UCSD-AML1 (cell line): Measurements from ENCODE around the gene ROCK2.

Source experiments
- DNase-seq: peaks from one replicate; lab custom pipeline; 2025; ENCODE audit not compliant: unreplicated experiment; lab: John Stamatoyannopoulos, UW

ROCK2 gene

DNA sequence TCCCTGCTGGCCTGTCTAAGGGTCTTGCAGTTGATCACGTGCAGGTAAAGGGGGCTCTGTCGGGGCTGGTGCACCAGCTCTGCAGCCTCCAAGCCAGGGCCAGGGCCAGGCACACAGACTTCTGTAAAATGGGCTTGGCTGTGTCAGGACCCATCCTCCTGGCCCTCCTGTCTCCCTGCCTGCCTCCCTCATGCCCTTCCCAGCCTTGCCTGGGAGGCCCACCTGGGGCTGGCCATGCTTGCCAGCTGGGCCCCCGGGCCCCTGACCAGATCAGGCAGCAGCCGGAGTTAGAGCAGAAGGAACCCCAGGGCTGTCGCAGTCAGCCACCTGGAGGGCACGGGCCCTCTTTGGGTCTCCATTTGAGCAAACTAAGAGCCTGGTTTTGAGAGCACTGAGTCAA lies 187.1 kb downstream of the ROCK2 start:
- DNase-seq, result no peak

GRCh38 chr2:11156396-11157075 lies 187.9 kb downstream of the ROCK2 start:
- no peak for DNase-seq

DNA sequence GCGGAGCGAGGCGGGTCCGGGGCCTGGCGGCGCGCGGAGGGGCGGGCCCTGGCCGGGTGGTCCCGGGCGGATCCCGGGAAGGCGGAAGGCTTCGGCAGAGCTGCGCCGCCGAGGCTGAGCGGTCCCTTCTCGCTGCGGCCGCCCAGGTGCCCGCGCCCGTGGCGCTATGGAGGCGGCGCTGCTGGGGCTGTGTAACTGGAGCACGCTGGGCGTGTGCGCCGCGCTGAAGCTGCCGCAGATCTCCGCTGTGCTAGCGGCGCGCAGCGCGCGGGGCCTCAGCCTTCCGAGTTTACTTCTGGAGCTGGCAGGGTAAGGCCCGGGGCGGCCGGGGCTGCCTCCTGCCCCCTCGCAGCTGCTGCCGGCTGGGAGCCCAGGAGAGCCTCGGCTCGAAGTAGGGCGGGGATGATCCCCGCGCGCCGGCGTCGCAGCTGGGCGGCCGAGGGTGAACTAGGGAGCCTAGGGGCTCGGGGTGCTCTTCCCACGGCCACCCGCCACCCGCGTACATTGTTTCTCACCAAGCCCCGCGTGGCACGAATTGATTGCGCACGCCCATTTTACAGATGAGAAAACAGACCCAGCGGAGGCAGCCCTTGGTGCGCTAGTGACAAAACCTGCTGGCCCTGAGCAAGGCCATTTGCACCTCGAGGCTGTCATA lies 188.9 kb downstream of the ROCK2 start, which contains the start of gene SLC66A3:
Gene SLC66A3 (plus strand): TSS at position 87 of the 655 bp plus-strand sequence. CDS start 80 bp downstream, at position 167.
- DNase-seq, result peak; percentile 94

GRCh38 chr2:11154923-11155380 lies 189.5 kb downstream of the ROCK2 start:
- peak; percentile 97 for DNase-seq

DNA sequence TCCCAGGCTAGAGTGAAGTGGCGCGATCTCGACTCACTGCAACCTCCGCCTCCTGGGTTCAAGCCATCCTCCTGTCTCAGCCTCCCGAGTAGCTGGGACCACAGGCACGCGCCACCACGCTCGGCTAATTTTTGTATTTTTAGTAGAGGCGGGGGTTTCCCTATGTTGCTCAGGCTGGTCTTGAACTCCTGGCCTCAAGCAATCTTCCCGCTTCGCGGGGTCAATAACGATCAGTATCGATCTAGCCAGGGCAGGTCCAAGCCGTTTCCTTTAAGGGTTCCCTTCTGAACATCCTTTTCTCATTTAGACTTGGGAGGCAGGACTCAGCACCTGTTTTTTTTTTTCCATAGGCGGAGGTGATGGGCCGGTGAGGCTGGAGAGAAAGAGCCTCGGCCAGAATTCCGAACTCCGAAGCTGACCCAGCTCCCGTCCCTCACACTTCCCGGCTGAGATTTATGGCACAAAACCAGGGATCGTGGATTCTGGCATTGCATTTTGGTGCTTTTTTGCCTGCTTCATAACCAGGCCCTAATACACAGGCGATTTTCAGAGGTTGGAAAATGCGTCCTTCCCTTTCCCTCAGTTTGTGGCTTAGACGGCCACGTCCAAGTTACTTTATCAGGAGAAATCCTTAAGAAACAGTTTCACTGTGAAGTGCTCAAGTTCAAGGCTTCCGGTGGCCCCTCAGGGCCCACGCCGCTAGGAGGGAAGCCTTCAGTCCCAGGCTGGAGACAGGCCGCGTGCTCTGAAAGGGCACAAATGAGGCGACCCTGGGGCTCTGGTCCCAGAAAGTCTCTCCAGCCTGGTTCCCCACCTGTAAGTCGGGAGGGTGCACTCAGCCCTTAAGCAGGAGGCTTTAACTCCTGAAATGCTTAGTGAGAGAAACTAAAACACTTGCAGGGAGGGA lies 190.2 kb downstream of the ROCK2 start:
- DNase-seq, result no peak

DNA sequence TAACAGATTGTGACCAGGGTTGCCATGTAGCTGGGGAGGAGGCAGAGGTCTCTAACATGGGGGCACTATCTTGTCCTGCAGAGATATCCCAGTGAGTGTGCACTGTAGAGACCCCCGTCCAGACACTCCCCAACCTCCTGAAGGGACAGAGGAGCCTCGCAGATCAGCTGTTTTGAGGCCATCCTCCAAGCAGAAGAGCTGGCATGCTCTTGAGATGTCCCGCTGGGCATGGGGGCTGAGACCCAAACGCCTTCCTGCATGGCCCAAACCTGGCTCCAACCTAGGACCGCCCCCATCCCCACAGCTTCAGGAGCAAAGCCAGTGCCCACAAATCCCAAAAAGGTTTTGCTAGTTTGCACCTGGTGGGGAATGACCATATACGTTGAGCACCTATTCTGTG lies 191.8 kb downstream of the ROCK2 start:
- DNase-seq, result no peak

DNA sequence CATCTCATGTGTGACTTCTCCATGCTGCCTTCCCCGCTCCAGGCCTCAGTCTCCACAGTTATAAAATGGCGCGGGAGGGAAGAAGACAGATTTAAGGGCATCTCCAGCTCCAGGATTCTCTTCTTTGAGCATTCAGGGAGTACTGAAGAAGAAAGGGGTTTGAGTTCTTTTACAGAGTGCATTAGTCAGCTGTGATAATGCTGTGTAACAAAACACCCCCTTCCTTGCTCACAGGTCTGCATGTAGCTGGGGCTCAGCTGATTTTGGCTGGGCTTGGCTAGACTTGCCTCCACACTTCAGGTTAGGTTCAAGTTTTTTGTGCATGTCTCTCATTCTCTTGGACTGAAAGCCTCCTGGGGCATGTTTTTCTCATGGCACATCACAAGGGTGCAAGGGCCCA lies 197.2 kb downstream of the ROCK2 start:
- DNase-seq, result no peak

DNA sequence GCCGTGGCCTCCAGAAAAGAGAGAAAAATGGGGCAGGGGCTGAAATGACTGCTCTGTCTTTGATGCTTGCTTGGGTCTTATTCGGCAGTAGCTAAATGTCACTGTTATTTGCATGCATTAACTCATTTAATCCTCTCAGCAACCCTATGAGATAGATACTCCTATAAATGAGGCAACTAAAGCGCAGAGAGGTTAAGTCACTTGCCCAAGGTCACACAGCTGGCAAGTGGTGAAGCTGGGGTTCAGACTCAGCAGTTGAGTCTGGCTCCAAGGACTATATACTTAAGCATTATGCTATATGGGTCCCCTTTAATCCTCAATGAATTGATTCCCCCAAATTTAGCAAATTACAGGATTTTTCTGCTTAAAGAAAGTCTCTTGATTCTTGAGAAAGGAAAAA lies 198.4 kb downstream of the ROCK2 start:
- no peak for DNase-seq

DNA sequence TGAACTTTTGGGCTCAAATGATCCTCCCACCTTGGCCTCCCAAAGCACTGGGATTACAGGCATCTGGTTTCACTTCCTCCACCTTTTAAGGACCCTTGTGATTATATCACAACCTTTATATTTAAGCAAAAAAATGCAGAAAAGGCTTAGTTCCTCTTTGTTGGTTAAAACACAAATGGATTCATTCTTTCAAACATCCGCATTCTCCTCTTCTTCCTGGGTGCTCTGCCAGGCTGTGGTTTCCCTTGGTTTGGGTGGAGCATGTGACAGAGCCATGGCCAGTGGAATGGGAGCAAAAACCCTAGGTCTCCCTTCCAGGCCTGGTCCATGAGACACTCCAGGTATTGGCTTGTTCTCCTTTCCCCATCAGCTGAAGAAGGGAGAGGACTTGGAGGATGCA lies 199.1 kb downstream of the ROCK2 start:
- DNase-seq, result no peak

DNA sequence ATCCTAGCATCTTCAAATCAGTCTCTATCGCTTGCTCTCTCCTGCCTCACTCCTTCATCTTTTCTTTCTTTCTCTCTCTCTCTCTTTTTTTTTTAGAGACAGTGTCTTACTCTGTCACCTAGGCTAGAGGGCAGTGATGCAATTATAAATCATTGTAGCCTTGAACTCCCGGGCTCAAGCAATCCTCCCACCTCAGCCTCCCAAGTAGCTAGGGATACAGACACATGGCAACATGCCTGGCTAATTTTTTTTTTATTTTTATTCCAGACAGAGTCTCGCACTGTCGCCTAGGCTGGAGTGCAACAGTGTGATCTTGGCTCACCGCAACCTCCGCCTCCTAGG lies 199.7 kb downstream of the ROCK2 start:
- no peak for DNase-seq

DNA sequence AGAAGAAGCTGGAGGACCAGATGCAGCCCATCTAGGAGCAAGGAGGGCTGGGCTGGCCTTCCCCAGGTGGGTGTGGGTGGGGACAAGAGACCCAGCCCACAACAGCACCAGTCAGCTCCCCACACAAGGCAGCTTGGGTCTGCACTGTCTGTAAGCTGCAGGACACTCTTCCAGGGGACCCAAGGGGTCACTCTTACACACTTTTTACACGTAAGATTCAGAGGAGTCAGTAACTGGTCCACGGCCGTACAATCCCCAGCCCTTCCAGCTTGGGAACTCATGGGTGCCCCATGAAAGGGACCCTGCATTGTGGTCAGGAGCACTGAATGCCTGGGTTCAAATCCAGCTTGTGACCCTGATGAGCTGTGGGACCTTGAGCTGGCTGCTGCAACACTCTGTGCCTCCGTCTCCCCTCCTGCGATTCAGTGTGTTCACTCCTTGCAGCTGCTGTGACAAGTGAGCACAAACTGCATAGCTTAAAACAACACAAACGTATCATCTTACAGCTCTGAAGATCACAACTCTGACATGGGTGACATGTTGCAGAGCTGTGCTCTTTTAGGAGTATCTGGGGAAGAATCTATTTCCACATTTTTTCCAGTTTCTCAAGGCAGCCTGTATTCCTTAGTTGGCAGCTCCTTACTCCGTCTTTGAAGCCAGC lies 200.2 kb downstream of the ROCK2 start:
- no peak for DNase-seq

GRCh38 chr2:11142987-11143386 lies 201.4 kb downstream of the ROCK2 start:
- DNase-seq, result no peak

GRCh38 chr2:11142330-11142729 lies 202.1 kb downstream of the ROCK2 start:
- DNase-seq, result no peak

GRCh38 chr2:11141319-11141718 lies 203.1 kb downstream of the ROCK2 start:
- DNase-seq, result no peak

- no peak for DNase-seq
These were observed 203.9 kb downstream of the ROCK2 start for GRCh38 chr2:11140492-11140891.

GRCh38 chr2:11134349-11134748 lies 210.1 kb downstream of the ROCK2 start:
- no peak for DNase-seq

- no peak for DNase-seq
These were observed 210.5 kb downstream of the ROCK2 start for GRCh38 chr2:11133936-11134320.

DNA sequence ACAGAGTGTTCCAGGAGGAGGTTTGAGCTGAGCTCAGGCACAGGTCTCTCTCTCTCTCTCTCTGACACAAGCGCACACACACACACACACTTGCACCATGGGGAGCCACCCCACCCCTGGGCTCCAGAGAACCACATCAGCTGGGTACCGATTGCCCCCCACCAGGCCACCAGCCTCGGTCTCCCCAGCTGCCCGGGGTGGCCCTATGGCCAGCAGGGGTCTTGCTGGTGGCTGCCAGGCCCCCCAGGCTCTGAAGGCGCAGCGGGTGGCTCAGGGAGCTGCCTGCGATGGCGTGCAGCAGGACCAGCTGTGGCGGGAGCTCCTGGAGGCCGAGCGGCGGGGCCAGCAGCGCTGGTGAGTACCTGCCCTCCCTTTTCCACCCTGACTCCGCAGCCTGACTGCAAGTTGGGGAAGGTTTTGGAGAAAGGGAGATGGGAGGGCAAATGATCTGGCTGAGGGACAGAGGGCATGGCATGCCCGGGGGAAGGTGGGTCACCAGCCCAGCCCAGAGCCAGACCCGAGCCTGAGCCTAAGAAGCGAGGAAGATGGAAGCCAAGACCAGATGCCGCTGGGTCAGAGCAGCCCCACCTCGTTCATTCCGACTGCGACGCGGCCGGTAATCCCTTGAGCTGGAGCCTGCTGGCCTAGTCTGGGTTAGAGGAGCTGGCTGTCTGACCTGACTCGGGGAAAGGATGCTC lies 211.0 kb downstream of the ROCK2 start:
- no peak for DNase-seq

- DNase-seq, result no peak
These were observed 212.3 kb downstream of the ROCK2 start for GRCh38 chr2:11132036-11132671.
